ENCODE results near the gene NOS1AP.

Gene NOS1AP

GRCh38 chr1:162139211-162139610 lies 69.7 kb downstream of the NOS1AP start:
- DNase-seq: no peak

GRCh38 chr1:162141281-162142054 lies 72.0 kb downstream of the NOS1AP start:
- no peak for DNase-seq

- DNase-seq: no peak
Observed at GRCh38 chr1:162142968-162143367, 73.5 kb downstream of the NOS1AP start.

- DNase-seq: no peak
Observed at GRCh38 chr1:162144268-162144667, 74.8 kb downstream of the NOS1AP start.

- no peak for DNase-seq
Observed at GRCh38 chr1:162144853-162145252, 75.4 kb downstream of the NOS1AP start.

- peak; percentile 64 for DNase-seq
Observed at GRCh38 chr1:162145280-162145965, 75.9 kb downstream of the NOS1AP start.

- no peak for DNase-seq
Observed at GRCh38 chr1:162145966-162146696, 76.6 kb downstream of the NOS1AP start.

GRCh38 chr1:162147760-162148159 lies 78.3 kb downstream of the NOS1AP start:
- no peak for DNase-seq

GRCh38 chr1:162150112-162150511 lies 80.6 kb downstream of the NOS1AP start:
- DNase-seq: no peak

- no peak for DNase-seq
Observed at GRCh38 chr1:162151900-162152829, 82.7 kb downstream of the NOS1AP start.

- DNase-seq: no peak
Observed at GRCh38 chr1:162153374-162153773, 83.9 kb downstream of the NOS1AP start.

- DNase-seq: no peak
Observed at GRCh38 chr1:162157469-162157868, 88.0 kb downstream of the NOS1AP start.

GRCh38 chr1:162158624-162159271 lies 89.3 kb downstream of the NOS1AP start:
- DNase-seq: no peak

- no peak for DNase-seq
Observed at GRCh38 chr1:162159515-162159914, 90.0 kb downstream of the NOS1AP start.

GRCh38 chr1:162161916-162162550 lies 92.5 kb downstream of the NOS1AP start:
- no peak for DNase-seq

GRCh38 chr1:162165528-162165927 lies 96.0 kb downstream of the NOS1AP start:
- DNase-seq: peak; percentile 34

- peak; percentile 89 for DNase-seq
Observed at GRCh38 chr1:162166917-162167615, 97.6 kb downstream of the NOS1AP start.

GRCh38 chr1:162168261-162168660 lies 98.8 kb downstream of the NOS1AP start:
- no peak for DNase-seq

- no peak for DNase-seq
Observed at GRCh38 chr1:162169031-162169790, 99.7 kb downstream of the NOS1AP start.

GRCh38 chr1:162171111-162171510 lies 101.6 kb downstream of the NOS1AP start:
- no peak for DNase-seq
